Activated CD4-positive, alpha-beta T cell treated with anti-CD3 and anti-CD28 coated beads, Interleukin-2, amount 50 U/mL, for 16 hours (primary cell): Measurements from ENCODE around the gene SEC14L3.
"Not testable (repeated sequence)": the region's sequence is repeated elsewhere in the genome, so short reads cannot be mapped to it uniquely, and the experiment has no call there.

Experiments used
- DNase-seq: peaks from one replicate; pipeline ENCODE4 v3.0.0-alpha.2; 2020

SEC14L3 gene

DNA sequence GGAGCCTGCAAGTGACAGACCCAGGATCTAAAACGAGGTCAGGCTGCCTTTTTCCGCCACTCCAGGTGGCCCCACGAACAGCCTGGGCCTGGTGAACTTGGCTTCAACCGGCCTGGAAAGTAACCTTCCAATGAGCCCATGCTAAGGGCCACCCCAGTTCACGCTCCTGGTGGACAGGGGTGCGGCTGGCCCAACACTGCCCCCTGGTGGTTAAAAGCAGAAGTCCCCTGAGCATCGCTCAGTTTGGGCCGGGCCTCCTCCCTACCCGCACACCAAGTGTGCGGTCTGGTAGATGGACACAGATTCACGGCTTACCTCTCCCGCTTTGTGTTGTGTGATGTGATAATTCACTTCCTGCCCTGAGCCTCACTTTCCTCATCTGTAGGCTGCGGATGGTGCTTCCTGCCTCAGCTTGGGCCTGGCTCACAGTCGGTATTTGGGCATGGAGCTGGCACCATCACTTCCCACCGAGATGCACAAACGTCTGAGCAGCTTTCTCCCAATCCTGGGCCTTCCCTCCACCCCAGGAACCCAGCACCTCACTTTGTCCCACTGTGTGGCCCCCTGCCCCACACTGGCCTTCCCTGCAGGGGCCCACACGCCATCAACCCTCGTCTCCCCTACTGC is 13.7 kb upstream of the SEC14L3 start:
- peak; percentile 73 for DNase-seq

DNA sequence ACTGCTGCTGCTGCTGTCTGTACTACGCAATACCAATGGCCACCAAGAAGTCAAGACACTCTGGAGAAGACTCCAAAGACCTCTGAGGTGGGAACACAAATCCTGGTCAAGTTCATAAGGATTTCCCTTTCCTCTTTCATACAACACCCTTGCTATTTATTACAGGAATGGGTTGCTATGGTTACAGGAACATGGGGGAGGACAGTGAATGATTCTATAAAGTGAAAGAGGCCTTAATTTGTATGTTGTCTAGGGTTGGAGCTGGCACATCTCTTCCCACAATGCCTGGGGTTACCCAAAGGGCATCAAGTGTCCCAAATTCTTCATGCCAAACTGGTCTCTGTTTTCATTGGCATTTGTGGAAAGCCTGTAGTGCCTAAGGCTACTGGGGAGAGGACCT is 11.4 kb upstream of the SEC14L3 start:
- DNase-seq = no peak

DNA sequence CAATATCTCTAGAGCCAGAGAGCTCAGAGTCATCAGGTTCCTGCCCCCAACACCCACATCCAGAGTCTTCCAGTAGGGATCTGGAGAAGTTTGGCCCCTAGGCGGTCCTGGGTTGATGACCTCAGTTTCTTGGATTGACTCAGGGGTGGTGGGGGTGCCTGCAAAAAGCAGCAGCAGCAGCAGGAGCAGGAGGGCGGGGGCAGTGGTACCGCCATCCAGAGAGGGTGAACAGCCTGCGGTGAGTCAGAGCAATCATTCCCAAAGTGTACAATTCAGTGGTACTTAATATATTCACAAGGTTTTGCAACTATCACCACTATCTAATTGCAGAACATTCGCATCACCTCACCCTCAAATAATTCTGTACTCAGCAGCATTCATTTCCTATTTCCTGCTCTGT is 9.9 kb upstream of the SEC14L3 start:
- no peak for DNase-seq

DNA sequence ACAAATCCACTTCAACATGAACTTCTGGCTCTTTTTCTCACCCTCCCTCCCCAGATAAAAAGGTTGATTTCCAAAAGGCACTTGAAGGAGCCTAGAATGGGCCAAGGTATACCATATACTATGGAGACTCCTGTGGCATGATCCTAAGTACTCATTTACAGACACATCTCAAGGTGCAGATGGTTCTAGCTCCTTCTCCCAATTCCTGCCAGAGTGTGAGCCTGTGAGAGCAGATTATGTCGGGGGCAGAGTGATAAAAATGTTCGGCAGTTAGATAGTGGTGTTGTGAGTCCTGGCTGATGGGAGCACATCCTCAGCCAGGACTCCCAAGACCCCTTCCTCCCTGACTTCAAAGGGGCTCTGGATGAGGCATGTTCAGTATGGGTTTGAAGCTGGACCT is 8.2 kb upstream of the SEC14L3 start:
- DNase-seq = no peak

DNA sequence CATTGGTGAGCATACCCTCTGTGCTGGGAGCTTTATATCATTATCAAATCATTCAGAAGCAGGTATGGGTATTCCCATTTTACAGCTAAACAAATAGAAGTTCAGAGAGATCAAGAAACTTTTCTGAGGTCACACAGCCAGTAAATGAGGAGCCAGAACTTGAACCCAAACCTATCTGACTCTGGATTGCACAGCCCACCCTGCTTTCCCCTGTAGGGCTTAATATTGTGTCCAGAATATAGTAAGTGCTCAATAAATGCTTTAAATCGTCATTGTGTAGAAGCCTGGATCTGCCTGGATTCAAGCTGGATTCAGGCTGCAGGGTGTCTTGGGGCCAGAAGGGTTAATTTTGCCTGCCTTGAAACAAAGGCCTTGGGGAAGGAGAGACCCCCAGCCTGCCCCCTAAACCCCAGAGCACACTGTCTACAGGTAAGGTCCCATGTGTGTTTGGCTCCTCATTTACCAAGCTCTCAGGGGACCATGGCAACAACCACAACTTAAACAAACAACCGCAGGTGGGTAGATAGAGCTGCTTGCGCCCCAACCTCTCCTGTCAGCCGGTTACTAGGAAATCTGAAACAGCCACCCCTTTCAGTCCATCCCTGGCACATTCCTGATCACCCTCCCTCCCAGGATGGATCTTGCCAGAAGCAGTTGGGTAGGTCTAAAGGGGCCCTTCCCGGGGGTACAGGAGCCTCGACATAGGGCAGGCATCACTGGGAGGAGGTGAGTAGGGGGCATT is 3.0 kb upstream of the SEC14L3 start:
- no peak for DNase-seq

DNA sequence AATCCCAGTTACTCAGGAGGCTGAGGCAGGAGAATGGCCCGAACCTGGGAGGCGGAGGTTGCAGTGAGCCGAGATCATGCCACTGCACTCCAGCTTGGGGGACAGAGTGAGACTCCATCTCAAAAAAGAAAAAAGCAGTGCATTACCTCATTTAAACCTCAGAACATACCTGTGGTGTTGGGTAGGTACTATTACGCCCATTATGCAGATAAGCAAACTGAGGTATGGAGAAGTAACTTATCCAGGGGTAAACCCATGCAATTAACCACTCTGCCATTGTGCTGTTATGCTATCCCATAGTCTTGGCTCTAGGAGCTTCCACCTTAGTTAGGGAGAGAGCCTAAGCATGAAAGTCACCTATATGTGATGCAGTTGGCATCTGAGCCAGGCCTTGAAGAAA is 2.3 kb upstream of the SEC14L3 start:
- no peak for DNase-seq

DNA sequence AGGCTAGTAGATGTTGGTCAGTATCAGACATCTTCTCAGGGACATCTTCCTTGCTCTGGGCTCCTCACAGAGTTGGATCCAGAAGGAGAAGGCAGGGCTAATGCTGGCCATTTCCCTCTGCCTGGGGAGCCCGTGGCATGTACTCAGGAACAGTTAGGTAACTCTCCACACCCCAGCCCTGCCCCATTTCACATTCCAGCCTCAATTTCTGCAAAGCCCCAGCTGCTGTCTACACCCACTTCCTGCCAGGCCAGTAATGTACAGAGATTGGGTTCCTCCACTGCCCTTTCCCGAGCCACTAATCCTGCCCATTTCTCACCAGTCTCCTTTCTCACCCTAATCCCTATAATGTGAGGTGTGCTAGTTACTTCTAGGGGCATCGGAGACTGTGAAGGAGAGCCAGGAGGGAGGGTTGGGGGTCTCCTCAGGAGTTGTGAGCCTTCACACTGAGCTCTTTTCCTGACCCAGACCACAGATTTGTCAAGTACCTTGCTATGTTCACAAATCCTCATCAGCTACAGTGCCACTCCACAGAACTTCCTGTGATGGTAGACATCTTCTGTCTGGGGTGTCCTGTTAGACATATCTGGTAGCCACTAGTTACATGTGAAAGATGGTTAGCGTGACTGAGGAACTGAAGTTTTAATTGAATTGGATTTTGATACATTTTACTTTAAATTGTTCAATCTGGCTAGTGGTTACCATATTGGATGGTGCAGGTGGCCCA is 1.3 kb upstream of the SEC14L3 start:
- no peak for DNase-seq

DNA sequence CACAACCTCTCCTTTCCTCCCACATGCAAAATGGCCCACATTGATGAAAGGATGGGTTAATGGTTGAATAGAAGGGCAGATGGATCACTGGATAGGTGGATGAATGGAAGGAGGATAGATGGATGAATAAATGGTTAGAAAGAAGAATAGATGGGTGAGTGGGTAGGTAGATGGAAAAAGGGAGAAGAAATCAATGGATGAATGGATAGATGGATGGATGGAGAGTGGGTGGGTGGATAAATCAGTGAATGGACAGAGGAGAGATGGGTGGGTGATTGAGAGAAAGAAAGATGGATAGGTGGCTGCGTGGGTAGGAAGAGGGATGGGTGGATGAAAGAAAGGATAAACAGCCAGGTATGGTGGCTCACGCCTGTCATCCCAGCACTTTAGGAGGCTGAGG is 1.2 kb downstream of the SEC14L3 start:
- no peak for DNase-seq

DNA sequence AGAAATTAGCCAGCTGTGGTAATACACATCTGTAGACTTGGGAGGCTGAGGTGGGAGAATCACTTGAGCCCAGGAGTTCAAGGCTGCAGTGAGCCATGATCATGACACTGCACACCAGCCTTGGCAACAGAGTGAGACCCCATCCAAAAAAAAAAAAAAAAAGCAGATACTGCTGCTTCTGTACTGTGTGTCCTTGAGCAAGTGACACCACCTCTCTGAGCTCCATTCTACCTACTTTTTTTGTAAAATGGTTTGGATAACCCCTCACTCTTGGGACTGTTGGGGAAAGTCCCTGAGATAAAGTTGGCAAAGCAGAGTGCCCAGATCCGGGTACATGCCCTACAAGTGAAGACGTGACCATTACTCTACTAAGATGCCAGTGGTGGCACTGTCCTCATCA is 2.7 kb downstream of the SEC14L3 start:
- no peak for DNase-seq

DNA sequence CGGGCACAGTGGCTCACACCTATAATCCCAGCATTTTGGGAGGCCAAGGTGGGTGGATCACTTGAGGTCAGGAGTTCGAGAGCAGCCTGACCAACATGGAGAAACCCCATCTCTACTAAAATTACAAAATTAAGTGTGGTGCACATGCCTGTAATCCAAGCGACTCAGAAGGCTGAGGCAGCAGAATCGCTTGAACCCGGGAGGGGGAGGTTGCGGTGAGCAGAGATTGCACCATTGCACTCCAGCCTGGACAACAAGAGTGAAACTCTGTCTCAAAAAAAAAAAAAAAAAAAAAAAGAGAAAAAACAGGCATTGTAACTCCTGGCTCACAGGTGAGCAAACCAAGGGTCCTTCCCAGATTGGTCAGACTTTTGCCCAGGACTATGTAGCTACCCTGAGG is 11.3 kb downstream of the SEC14L3 start:
- DNase-seq = not testable (repeated sequence)

DNA sequence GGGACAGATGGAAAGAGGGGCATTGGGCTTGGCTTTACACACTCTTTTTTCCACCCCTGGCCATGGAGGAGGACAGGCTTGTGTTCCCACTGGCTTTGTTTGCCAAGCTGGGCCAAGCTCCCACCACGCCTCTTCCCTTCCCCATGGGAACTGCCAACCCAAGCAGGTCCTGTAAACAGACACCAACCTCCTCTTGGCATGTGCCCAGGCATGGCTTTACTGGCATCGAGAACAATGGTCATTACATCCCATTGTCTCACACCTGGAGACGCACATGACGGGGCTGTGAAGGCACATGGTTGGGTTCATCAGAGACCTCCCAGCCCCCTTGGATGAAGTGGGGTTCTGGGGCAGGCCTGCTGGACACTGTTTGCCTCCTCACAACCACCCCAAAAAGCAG is 11.7 kb downstream of the SEC14L3 start:
- no peak for DNase-seq

DNA sequence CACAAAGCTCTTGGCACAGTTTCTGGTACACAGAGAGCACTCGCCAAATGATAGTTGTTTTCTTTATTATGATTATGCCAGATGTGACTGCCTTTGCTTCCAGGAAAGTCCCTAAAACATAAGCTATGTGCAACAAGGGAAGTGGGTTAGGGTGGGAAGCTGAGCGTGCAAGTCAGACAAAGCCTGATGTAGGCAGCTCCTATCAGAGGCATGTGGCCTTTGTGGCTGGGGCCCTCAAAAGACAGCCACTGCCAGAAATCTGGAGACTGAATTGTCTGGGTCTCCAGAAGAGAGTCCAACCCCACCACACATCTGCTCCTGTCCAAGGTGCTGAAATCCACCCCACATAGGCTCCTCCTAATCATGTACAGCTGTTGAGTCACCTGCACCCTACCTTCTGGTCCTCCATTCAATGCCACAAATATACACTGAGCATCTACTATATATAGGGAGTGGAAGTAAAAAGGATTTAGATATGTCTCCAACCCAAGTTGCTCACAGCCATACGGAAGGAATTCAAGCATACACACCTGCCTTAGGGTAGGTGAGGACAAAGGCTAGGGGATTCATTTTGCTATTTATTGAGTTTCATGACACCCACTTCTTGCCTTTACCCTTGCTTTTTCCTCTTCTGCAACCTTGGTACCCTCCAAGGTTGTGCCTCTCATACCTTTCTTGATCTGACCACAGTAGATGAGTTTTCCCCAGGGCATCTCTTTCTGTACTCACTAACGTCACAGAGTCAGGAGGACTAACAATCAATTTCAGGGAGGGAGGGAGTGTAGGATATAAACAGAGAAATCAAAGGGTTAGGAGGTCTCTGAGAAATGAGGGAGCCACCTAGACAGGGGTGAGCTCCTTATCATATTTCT is 12.4 kb downstream of the SEC14L3 start:
- DNase-seq = no peak

DNA sequence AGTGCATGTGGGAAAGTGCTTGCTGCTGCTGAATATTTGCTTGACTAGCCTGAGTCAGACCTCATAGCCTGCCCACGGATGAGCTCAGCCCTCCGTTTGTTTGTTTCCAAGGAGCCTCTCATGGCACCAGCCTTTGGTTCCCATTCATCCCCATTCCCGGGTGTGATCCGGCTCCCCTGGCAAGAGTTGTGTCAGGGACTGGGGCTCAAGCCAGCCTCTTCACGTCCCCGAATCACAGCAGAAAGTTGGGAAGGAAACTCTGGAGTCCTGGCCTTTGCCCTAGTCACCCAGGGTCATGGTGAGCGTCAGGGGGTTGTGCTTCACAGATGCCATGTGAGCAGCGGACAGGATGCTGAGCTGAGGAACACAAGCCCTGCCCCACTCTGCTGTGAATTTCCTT is 13.8 kb downstream of the SEC14L3 start:
- DNase-seq = no peak

DNA sequence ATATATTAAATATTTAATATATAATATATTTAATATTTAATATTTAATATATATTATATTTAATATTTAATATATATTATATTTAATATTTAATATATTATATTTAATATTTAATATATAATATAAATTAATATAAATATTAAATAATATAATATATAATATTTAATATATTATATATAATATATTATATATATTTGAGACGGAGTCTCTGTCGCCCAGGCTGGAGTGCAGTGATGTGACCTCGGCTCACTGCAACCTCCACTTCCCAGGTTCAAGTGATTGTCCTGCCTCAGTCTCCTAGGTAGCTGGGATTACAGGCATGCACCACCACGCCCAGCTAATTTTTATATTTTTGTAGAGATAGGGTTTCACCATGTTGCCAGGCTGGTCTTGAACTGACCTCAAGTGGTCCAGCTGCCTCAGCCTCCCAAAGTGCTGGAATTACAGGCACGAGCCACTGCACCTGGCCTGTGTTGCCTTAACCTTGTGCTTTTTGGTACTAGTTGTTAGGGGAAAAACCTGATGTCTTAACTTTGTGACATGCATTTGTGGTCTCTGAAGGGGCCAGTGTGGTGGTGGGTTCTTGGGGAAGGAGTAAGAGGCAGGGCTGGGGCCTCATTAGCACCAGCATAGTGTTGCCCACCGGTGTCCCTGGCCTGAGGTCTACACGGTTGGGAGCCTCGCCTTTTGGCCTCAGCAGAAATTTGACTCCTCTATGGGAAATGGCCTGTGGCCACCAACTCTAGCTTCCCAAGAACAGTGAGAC is 16.6 kb downstream of the SEC14L3 start:
- no peak for DNase-seq

DNA sequence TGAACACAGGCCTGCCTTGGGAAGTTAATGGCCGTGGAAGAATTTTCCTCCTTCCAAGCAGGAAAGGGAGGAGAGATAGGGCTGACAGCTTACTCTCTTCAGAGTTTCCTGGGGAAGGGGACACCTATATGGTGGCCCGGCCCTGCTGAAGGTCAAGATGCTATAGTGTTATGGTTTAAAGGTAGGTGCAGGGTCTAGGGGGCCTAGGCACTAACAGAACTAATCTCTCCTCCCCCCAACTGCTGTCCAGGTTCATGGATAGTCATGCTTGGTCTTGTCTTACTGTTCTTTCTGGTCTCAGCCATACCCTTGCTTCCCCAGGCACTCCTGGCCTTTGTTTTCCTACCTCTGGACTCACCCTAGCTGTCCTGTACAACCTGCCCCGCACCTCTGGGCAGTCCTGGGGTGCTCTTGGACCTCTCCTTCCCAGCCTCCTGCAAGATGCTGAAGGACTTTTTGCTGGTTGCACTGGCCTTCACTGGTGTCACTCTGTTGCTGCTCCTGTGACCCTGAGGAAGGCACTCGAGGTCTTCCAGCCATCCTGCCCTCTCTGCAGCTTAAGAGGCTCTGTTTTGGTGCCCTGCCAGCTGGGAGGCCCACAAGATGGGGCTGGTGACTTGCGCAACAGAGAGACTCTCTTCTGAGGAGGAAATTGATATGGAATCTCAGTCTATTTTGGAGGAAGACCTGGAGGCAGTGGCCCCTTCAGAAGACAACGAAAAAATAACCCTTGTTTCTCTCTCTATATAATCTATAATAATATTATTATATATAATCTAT is 17.9 kb downstream of the SEC14L3 start:
- DNase-seq = peak; percentile 29

DNA sequence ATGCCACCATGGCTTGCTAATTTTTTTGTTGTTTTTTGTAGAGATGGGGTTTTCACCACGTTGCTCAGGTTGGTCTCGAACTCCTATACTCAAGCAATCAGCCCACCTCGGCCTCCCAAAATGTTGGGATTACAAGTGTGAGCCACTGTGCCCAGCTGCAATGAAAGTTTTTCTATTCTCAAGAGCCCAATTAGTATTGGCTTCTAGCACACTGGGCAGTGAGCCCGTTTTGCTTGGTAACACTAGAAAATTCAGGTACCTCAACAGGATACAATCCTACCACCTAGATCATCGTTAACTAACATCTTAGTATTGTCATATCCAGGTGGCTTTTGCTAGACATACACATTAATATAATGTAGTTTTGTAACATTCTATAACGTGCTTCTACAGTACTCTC is 19.0 kb downstream of the SEC14L3 start:
- no peak for DNase-seq

DNA sequence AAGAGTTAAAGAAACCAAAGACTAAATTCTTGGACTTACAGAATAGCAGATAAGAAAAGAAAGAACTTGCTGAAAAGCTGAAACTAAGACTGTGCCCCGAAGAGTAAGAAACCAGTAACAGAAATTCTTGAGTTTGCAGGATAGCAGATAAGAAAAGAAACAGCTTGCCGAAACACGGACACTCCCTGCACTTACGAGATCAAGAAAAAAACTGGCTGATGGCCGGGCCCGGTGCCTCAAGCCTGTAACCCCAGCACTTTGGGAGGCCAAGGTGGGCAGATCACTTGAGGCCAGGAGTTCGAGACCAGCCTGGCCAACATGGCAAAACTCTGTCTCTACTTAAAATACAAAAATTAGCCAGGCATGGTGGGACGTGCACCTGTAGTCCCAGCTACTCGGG is 20.3 kb downstream of the SEC14L3 start:
- not testable (repeated sequence) for DNase-seq

DNA sequence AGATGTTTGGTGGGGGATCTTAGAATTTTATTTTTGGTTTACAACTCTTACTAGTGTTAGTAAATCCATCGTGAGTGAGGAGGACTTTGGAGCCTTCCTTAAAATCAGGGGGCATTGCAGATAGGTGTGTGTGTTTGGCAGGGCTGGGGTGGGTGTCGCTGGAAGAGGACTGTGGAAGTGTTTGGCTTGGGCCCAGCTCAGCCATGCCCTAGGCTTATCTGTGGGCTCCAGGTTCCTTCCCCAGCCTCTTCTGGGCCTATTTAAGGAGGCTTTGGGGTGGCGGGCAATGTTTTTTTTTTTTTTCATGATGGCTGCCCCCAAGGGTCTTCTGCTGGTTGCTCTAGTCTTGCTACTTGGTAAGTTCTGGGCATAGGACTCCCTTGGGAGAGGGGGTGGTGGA is 24.2 kb downstream of the SEC14L3 start:
- DNase-seq = no peak

DNA sequence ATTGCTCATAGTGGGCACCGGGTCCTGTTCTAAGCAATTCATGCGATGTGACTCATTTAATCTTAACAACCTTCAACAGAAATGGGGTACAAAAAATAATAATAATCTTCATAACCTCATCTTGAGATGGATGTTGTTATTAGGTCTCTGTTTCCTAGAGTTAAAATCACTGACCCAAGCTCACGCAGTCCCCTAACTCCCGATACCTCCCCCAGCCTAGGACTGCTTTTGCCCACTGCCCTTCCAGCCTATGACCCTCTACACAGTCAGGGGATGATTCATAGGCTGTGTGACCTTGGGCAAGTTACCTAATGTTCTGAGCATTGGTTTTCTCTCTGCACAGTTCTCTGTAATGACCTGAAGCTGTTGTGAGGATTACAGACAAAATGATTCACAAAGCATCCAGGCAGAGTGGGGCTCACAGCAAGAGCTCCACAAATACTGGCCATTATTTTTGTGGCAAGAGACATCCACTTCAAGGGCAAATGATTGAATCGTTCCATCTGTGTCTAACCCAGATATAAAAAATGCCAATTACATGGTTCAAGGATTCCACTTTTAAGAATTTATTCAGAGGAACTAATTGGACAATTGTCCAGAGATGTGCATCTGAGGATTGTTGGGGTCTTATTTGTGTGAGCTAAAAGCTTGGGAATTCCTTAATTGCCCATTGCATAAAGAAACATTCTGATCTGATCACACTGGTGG is 26.2 kb downstream of the SEC14L3 start:
- DNase-seq = no peak

DNA sequence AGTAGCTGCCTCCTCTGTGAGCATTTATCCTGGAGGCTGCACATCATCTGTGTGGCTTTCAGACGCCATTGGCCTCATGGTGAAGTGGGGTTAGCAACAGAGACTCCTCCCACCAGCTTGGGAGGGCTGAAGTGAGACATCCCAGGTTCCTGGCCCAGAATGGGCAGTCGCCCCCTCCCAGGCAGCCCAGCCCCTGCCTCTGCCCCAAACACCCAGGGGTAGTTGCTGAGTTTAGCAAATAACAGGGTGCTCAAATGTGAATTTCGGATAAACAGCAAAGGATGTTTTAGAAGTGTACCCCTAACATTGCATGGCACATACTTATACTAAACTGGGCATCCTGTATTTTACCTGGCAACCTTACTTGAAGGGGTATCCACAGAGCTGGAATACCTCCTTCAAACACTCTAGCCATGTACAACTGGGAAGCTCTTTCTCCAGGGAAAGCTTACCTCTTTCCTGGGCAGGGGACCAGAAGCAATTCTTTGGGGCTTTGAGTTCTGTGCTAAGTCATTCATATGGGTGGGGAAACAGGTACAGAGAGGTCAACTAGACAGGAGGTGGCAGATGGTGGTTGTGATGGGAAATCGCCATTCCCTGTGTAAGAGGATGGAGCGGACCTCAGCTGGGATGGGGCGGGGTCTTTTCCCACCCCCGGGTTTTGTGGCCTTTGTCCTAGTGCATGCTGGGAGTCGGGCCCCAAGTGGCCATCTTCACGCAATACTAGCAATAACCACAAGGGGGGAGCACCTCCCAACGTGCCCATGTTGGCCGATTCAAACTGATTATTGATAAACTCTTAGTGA is 27.0 kb downstream of the SEC14L3 start:
- peak; percentile 81 for DNase-seq
